HG03280 (cell line): Measurements from ENCODE around the gene MYH15.

Source experiments
- ATAC-seq: cut with Tn5 transposase; IDR thresholded peaks from one replicate; pipeline ENCODE4 v1.9.1; 2021; ENCODE audit warnings: mild to moderate bottlenecking, moderate library complexity; ENCODE audit not compliant: unreplicated experiment

Gene MYH15

DNA sequence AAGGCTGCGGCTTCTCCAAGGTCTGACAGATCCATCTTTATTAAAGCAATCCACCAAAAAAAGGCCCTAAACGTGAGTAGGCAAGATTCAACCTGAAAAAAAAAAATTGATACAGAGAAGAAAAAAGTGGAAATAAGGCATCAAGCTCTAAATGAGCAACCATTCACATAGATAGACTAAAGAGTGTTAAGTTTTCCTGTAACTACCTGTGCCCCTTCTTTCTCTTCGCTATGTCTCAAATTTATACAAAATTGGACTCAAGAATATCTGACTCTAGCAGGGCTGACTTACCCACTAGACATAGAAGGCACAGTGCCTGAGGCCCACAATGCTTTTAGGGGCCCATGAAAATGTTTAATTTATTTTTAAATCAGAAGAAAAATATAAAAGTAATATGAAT, at the start of gene MYH15:
Gene MYH15 (minus strand): TSS at position 101 of the 400 bp plus-strand sequence. CDS start 66 bp downstream, at position 35.
- ATAC-seq, result no peak

DNA sequence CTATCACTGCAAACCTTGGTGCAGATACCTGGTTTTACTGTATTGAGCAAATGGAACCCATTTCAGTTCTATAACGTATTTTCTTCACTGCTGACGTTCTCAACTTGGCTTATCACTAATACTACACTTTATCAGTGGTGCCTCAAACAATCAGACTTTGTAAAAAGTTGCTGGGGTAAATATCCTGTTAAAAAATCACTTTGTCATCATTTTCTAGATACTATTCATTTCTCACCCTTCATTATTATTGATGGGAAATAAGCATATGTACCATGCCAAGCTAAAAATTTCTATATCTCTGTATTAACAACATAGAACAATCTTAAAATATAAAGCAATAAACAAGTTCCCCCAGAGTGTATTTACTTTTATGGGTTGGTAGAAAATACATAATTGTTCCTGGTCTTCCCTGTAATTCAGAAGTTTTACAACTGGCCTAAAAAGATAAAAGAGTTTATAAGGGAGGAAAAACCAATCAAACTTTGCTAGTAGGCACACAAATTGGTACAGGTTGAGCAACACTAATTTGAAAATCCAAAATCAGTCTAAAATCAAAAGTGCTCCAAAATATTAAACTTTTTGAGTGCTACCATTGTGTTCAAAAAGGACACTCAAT, 45.7 kb upstream of the MYH15 start:
- ATAC-seq, result no peak

DNA sequence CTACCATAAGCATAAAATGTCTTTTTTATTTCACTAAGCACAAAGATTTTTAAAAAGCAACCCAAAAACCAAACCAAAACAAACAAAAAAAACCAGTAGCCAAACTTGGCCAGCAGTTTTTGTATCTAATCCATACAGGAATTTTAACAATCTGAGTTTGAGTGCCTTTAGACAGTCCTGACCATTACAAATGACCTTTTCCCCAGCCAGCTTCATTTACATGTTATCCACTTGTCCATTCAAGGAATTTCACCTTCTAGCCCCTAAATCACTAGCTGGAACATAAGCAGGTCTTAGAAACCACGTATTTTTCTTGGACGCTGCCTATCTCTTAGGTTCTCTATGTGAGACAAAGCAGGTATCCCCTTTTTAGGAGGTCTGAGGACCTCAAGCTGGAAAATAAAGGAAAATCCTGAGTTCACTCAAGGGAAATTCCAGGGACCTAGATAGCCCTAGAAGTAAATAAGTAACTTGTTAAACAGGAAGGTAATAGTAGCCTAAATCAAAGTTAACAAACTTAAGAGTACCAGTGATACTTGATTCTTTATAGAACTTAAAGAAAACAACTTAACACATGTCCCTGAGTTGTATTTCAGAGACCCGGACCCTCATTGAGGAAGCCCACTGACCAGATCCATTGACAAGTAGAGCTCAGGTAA, 44.6 kb upstream of the MYH15 start:
- ATAC-seq, result no peak

DNA sequence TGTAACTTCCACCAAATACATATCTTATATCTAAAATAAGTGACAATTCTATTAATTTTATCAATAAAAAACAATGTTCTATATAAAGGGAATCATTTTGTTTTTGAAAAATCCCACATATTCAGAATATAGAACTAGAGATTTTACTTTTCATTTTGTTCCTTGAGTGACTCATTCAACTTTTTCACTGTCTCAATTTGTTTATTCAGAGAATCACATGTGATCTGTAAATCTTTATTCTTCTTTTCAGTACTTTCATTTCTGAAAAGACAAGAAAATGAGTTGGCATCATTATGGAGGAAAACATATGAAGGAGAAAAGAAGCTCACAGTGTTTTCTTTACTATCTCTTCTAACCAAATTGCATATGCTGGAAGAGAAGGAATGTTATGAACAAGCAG, 43.8 kb upstream of the MYH15 start:
- no peak for ATAC-seq

DNA sequence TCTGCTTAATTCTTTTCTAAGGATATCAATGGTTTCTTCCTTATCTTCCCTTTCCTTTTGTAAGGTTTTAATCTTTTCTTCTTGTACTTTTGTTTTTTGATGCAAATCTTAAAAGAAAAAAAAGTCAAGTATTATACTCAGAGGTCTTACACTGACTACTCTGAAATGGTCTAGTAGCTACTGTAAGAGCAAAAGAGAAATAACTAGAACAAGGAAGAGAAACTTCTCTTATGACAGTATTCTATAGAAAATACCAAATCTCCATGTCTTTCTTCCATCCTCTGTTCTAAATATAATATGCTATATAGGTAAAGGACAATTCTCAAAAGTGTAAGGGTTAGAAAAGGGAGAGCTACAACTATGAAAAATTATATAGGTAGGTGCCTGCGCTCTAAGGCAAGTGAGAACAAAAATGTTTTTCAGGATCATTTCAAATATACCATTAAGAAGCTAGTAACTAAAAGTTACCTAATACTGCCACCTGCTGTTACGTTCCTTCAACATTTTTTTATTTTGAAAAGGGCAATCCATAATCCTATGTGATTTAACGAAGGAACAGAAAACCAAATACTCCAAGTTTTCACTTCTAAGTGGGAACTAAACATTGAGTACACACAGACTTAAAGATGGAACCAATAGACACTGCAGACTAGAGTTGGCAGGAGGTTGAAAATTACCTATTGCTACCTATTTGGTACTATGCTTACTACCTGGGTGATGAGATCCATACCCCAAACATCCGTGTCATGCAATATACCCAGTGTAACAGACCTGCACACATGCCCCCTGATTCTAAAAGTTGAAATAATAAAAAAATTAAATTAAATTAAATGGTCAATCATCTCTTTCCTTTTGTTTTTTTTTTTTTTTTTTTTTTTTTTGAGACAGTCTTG, 42.1 kb upstream of the MYH15 start:
- no peak for ATAC-seq

- no peak for ATAC-seq
These were observed 38.5 kb upstream of the MYH15 start for GRCh38 chr3:108548886-108549285.

DNA sequence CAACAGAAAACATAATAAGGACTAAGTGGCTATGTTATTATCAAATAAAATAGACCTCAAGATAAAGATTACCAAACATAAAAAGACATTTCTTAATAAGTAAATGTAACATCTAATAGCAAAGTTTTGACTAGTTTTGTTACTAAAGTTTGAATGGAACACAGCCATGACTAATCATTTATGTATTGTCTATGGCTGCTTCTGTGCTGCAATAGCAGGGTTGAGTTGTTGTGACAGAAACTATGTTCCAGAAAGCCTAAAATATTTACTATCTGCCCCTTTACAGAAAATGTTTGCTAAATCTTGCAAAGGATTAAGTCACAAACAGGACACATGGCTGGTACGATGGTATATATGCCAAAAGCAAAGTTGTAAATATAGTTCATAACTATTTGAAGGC, 37.9 kb upstream of the MYH15 start:
- no peak for ATAC-seq

DNA sequence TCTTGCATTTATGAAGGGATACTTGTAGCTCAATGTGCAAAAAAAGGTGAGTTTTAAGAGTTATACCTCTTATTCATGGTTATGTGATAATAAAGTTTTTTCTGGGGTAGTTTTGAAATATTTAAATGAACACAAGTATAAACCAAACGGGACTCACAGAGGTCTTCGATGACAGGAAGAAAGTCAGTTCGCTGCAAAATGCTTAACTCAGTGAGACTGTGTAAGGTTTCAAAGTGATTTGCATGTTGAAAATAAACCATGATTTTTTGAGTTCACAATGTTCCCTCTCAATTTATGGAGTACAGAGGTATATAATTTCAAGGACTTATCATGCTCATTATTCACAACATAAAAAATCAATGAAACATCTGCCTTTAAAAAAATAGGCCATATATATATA, 36.3 kb upstream of the MYH15 start:
- ATAC-seq, result peak; percentile 67

DNA sequence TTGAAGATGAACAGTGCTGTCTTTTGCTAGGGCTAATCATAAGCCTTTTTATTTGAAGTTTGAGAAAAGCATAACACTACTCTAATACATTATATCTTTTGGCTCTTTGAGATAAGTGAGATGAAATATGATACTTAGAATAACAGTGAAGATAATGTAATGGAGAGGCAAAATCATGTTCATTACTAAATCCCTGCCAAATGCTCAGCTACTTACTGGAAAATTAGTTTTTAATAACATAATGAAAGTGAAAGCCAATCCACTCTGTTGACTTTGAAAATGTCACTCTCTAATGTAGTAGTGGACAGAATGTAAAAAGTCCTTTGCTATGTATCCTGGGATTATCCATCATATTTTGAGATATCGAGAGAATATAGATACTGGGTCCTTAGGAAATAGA, 35.9 kb upstream of the MYH15 start:
- peak; percentile 46 for ATAC-seq

GRCh38 chr3:108538083-108538482, 27.7 kb upstream of the MYH15 start:
- ATAC-seq, result no peak

DNA sequence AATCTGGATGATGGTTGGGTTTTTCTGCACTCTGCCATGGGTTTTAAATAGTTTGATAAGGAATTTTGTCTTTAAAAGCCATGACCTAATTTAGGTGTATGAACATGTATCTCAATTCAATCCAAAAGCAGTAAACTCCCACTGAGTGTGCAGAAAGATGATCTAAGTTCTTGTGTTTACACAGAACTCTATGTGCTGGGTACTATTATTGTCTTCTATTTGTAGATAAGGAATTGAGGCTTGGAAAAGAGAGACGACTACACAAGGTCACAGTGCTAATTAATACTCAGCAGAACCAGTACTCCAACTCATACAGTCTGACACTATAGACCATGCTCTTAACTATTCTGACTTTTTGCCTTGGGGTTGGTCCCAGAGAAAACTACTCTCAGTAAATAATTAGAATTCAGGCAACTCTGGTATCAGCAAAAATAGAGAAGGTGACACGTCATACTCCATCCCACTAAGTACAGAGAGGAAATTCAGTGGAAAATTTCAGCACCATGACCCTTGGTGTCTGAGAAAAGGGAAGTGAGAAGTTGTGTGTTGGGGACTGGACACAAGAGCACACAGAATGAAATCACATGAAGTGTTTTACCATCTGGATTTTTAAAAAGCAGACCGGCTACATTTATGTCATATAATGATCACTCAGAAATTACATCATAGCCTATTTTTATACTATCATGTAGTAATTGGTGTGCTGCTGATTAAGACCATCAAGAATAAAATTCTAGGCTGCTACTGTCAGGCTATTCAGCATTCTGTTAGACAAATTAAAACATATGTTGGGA, 18.3 kb upstream of the MYH15 start:
- peak; percentile 88 for ATAC-seq

GRCh38 chr3:108527817-108528216, 17.4 kb upstream of the MYH15 start:
- no peak for ATAC-seq

- no peak for ATAC-seq
These were observed 16.7 kb upstream of the MYH15 start for GRCh38 chr3:108527109-108527508.

DNA sequence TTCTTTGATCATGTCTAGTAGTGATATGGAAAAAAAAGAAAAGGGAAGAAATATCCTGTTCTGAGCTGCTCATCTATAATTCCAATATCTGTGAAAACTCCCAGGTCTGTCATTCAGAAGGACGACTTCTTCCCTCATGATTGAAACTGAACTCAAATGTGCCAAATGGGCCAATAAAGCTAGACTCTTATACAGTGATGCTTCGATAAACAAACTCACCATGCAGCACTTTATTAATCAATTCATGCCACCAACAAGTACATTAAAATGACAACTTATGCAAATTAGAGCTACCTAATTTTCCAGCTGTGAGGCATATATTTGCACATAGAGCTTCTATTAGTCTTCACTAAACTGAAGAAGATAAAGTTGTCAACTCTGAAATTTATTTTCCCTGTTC, 15.6 kb upstream of the MYH15 start:
- ATAC-seq, result no peak

GRCh38 chr3:108525256-108525655, 14.9 kb upstream of the MYH15 start:
- no peak for ATAC-seq

GRCh38 chr3:108524537-108524936, 14.1 kb upstream of the MYH15 start:
- no peak for ATAC-seq

GRCh38 chr3:108518895-108519294, 8.5 kb upstream of the MYH15 start:
- no peak for ATAC-seq

DNA sequence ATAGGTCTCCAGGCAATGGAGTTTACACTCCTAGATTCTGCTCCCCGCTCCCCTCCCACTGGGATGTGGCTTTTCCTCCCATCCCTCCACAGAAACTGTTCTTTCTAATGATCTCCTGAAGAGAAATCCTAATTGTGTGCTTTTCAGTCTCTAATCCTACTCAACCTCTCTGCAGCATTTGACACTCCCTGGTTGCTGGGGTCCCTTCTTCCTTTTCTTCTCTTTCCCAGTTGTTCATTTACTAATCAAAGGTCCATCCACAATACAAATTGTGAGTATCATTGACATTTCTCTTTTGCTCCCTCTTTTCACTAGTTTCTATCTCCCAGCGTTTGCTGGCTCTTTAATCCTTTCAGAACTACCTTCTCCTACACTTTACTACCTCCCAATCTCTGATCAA, 6.5 kb upstream of the MYH15 start:
- ATAC-seq, result no peak

GRCh38 chr3:108513961-108514360, 3.6 kb upstream of the MYH15 start:
- no peak for ATAC-seq

DNA sequence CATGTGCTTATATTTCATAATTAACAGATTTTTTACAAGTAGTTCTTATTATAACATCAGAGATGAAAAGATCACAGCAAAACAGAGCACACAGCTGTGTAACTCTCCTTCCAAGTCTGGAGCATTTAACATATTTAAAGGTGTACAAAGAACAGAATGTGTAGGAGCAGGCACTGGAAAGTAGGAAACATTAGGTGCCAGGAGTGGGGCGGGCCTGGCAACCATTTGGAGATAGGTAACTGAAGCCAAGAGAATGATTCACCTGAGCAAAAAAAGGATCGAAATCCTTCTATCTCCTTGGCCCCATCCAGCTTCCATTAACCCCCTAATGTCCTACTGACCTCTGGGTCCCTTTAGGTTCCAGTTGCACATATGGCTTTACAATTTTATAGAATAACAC, 2.3 kb upstream of the MYH15 start:
- no peak for ATAC-seq

DNA sequence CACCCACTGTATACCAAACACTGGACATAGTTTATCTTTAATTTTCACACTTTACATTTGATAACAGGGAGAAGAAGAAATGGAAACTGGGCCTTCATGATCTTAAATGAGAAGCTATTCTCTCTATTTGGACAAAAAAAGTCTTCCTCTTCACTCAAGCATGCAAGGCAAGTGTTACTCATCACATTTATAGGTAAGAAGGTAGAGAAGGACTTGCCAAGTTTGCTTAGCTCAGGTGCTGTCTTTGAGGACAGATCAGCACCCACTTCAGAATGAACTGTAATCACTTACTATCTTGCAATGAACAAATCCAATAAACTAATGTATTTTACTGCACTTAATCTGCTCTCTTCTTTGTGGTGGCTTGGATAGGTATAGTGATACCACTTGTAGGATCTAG, 1.1 kb upstream of the MYH15 start:
- no peak for ATAC-seq
